RPMI8226 (cell line): ENCODE results near the gene ARHGAP22.

Experiments
- DNase-seq: peaks from one replicate; pipeline ENCODE4 v3.0.0-alpha.2; 2015

ARHGAP22 gene

GRCh38 chr10:48526011-48526821 is 78.7 kb downstream of the ARHGAP22 start:
- DNase-seq = no peak

DNA sequence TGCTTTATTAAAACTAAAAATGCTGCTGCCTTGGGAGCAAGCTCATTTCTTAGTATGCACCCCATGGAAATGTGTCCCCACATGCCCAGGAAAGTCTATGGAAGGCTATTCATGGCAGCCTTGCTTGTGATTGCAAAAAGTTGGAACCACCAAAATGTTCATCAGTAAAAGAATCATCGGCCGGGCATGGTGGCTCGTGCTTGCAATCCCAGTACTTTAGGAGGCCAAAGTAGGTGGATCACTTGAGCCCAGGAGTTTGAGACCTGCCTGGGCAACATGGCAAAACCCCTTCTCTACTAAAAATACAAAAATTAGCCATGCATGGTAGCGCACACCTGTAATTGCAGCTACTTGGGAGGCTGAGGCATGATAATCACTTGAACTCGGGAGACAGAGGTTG is 79.8 kb downstream of the ARHGAP22 start:
- no peak for DNase-seq

DNA sequence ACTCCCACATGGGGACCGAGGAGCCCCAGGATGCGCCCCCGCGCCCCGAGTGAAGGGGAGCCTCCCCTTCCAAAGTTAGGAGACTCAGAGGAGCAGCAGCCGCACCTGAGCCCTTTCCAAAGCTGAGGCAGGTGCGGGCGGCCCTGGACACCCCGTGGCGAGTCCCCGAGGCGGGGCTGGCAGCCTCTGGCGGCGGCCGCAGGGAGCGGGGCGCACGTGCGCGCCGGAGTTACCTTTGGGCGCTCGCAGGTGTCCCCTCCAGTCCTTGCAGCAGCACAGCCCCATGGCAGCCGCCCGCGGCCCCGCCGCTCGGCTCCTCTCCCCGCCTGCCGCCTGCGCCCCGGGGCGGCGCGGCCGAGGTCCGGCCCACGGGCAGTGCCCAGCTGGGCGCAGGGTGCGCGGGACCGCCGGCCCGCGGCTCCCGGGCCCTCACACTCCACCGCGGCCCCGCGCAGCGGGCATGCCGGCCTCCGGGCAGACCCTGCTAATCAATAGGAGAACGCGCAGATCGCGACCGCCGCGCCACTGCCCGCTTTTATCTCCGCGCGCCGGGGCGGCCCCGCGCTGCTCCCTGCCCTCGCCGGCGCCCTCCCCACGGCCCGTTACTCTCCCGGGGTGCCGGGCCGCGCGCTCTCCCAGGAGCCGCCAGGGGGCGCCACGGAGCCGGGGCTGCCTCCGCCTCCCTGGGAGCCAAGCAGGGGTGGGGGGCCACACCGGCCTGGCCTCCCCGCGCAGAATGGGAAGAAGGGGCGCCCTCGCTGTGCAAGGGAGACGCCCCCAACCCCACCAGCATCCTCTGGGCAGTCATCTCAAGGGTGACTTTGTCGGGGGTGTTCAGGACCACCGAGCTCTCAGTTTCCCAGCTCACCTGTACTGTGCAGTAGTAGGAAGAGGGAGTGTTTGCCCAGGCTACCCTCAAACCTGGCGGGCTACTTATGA is 80.8 kb downstream of the ARHGAP22 start:
- DNase-seq = no peak

GRCh38 chr10:48523212-48523819 is 81.6 kb downstream of the ARHGAP22 start:
- no peak for DNase-seq

- DNase-seq = no peak
Measured at GRCh38 chr10:48522011-48522765, 82.7 kb downstream of the ARHGAP22 start.

DNA sequence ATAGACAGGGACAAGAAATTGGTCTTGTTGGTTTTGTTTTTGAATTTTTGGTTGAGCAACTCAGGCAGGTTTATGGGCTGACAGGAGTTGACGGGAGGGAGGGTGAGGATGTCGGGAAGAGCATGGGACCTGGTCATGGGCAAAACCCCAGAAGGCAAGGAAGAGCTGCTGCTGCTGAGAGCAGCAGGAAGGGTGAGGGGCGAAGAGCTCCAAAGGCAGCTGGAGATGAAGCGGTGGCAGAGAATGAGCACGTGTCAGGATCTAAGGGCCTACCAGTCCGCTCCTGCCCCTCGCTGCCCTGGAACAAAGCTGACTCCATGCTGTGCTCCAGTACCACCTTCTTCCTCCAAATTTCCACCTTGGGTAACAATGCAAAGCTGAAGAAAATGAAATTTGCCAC is 84.3 kb downstream of the ARHGAP22 start:
- no peak for DNase-seq

DNA sequence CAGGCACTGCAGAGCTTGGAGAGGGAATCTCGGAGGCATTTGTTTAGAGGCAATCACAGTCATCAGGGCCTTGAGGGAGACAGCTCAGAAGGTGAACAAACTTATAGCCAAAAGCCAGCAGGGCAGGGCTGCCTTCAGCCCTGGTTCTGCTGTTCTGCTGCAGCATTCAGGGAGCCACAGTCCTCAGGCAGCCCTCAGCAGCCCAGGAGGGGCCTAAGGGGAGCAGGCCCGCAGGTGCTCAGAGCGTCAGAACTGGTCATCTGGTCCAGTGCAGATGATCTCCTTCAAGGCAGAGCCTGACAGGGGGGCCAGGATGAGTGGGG is 84.7 kb downstream of the ARHGAP22 start:
- no peak for DNase-seq

DNA sequence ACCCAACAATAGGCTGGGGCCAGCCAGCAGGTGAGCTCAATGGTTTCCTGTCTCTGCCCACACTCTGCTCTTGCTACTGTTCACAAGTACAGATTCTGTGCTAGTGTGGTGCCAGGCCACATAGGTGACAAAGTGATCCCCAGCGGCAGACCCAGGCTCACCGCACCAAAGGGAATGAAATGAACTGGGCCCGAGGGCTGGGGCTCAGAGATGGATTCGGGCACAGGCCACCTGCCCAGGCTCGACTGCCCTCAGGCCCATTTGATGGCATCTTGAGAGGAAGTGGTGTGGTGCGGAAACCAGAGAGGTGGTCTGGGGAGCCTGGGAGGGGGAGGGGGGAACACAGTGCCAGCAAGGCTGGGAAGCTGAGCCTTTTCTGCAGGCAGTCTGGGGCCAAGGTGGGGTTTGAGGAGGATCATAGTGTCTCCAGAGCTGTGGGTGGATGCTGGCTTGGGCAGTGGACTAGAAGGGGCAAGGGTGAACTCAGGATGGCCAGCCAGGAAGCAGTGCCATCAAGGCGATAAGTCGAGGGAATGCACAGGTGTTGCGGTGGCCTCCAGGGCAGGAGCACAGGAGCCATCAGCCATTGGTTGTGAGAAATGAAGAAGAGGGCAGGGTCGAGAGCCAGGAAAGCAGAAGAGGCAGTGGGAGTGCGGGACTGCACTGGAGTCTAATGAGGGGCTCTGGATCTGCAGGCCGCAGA is 85.2 kb downstream of the ARHGAP22 start:
- no peak for DNase-seq

GRCh38 chr10:48518986-48519385 is 85.9 kb downstream of the ARHGAP22 start:
- no peak for DNase-seq

DNA sequence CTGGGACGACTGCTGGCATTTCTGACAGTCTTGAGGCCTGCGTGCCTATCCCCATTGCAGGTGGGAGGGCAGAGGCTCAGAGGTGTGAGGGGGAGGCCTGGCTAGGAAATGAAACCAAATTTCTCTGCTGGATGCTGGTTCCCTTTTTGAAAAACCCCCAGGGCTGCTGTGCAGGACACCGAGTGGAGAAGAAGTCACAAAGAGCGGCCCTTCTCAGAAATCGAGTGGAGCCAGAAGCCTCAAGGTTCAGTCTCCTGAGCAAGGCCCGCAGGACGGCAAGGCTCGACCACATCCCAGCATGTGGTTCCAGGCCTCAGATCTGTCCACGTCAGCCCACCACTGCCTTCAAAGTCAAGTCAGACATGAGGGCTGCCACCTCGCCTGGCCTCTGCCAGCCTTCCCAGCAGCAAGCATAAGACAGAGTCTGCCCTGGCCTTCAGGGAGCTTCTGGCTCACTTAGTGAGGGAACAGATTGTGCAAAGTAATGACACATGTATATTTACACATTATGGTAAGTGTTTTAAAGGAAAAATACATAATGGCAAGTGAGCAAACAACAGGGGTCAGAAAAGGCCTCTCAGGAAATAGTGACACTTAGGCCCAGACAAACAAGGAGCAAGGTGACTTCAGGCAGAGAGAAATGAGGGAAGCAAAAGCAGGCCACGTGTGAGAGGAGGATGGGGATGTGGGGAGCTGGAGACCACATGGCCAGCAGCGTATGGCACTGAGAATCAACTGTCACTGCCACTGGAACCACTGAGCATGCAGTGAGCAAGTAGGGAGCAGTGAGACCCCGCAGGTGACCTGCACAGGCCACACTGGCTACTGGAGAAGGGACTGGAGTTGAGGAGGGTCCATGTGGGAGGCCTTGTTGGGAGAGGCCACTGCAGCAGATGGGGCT is 86.7 kb downstream of the ARHGAP22 start:
- DNase-seq = no peak

- DNase-seq = no peak
Measured at GRCh38 chr10:48517482-48517881, 87.4 kb downstream of the ARHGAP22 start.

DNA sequence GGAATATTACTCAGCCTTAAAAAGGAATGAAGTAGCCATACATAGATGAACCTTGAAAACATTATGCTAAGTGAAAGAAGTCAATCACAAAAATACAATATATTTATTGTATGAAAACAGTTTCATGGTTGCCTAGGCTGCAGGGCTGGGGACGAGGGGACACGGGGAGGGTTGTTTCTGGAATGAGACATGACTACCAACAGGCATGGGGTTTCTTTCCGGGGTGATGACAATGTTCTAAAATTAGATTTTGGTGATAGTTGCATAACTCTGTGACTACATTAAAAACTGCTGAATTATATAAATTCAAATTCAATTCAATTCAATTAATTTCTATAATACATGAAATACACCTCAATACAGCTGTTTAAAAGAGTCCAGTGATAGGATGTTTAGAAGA is 88.0 kb downstream of the ARHGAP22 start:
- no peak for DNase-seq

GRCh38 chr10:48514916-48515315 is 90.0 kb downstream of the ARHGAP22 start:
- DNase-seq = no peak

GRCh38 chr10:48514255-48514654 is 90.6 kb downstream of the ARHGAP22 start:
- no peak for DNase-seq

DNA sequence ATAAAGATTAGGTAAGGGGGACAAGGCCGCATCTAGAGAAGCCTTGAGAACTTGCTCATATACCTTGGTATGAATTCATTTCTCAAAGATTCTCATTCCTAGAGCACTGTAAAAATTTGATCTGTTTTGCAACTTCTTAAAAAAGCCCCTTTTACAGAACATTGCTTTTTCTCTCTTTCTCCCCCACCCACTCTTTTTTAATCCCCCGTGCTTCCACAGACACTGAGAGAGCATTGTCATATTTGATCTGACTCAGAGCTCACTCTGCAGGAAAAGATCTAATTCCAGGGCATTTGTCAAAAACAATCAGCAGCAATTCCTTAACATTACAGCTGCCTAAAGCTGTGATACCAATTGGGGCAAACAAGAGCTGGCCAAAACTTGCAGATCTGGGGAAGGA is 92.0 kb downstream of the ARHGAP22 start:
- DNase-seq = no peak

GRCh38 chr10:48511875-48512231 is 93.0 kb downstream of the ARHGAP22 start:
- no peak for DNase-seq

DNA sequence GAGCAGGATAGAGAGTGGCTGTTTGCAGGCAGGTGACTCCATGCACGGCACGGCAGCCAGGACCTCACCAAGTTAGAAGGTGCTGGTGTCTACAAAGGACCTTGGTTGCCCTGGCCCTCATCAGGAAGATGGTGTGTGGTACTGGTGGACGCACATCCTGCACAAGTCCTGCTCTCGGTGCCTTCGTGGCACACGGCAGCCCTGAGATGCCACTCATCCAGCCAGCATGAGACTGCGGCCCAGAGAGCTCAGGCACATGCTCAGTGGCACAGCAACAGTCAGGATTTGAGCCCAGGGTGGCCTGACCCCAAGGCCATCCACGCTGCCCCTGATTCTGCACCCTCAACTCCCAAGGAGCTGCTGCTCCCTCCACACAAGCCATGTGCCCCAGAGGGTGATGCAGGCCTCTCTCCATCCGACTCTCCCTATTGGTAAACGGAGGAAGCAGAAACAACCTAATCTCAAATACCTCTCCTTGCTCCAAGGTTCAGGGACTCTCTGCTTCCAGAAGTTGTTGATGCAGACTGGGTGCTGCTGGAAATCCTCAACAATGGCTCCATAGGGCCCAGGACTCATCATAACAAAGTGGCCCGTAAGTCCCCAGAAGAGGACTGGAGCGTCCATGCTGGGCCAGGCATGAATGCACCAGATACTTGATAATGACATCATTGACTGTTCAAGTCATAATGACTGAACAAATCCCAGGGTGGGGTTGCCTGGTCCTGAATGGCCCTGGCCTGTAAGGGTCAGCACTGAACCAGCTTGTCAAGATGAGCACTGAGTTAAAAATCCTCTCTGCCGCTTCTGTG is 93.6 kb downstream of the ARHGAP22 start:
- no peak for DNase-seq

GRCh38 chr10:48509974-48510692 is 94.7 kb downstream of the ARHGAP22 start:
- peak; percentile 31 for DNase-seq
